NT2/D1 (cell line): ENCODE data around the gene CACNA2D3.

ENCODE experiments used
- DNase-seq: peaks from one replicate; pipeline ENCODE4 v3.0.0-alpha.2; 2011; ENCODE audit warnings: low read depth, low spot score
- H3K27me3 ChIP-seq: 2 replicates; pipeline ENCODE4 v1.6.0; 2011; ENCODE audit warnings: mild to moderate bottlenecking; ENCODE audit not compliant: insufficient read length, insufficient read depth
- H3K36me3 ChIP-seq: 2 replicates; pipeline ENCODE4 v1.6.1; 2011; ENCODE audit warnings: mild to moderate bottlenecking, low read length, mixed read lengths; ENCODE audit not compliant: insufficient read depth, insufficient read length
- H3K4me1 ChIP-seq: 2 replicates; pipeline ENCODE4 v1.5.1; 2011; ENCODE audit not compliant: insufficient read depth, insufficient read length
- H3K4me3 ChIP-seq: 2 replicates; pipeline ENCODE4 v1.5.1; 2011; ENCODE audit warnings: low read depth; ENCODE audit not compliant: insufficient read length
- H3K9ac ChIP-seq: 2 replicates; pipeline ENCODE4 v1.6.0; 2011; ENCODE audit warnings: low read depth; ENCODE audit not compliant: insufficient read length
- H3K9me3 ChIP-seq: 2 replicates; pipeline ENCODE4 v1.5.1; 2011; ENCODE audit warnings: mild to moderate bottlenecking, low read length; ENCODE audit not compliant: insufficient read depth
- SUZ12 ChIP-seq: IDR thresholded peaks from 2 replicates; pipeline ENCODE4 v1.6.1; 2011; ENCODE audit not compliant: insufficient read length, insufficient read depth; ENCODE audit errors: extremely low read depth
- YY1 ChIP-seq: IDR thresholded peaks from 2 replicates; pipeline ENCODE4 v1.6.1; 2011; ENCODE audit not compliant: insufficient read length, insufficient read depth
- ZNF274 ChIP-seq: IDR thresholded peaks from 2 replicates; pipeline ENCODE4 v1.6.1; 2011; ENCODE audit warnings: mild to moderate bottlenecking, low read depth, low read length

The CACNA2D3 gene

GRCh38 chr3:54800478-54800877 lies 678.1 kb downstream of the CACNA2D3 start:
- no peak for TF ChIP-seq SUZ12
- TF ChIP-seq ZNF274, result no peak
- no peak for TF ChIP-seq YY1
- no peak for DNase-seq
- Histone ChIP-seq H3K4me1 (no peaks in the 10 kb centered on the region), H3K9ac (no peak overlapping the region), H3K4me3 (no peak overlapping the region), H3K27me3 (no peaks in the 10 kb centered on the region), H3K9me3 (peaks cover 8% of the 10 kb centered on the region; the same call in 1 of the 2 replicates), H3K36me3 (no peaks in the 10 kb centered on the region)

- Histone ChIP-seq H3K27me3 (no peaks in the 10 kb centered on the region), H3K4me3 (no peak overlapping the region), H3K9me3 (peaks cover 8% of the 10 kb centered on the region; the same call in 1 of the 2 replicates), H3K36me3 (no peaks in the 10 kb centered on the region), H3K9ac (no peak overlapping the region), H3K4me1 (no peaks in the 10 kb centered on the region)
- TF ChIP-seq YY1, result no peak
- no peak for TF ChIP-seq SUZ12
- no peak for TF ChIP-seq ZNF274
- no peak for DNase-seq
Measured at GRCh38 chr3:54801977-54802376, 679.6 kb downstream of the CACNA2D3 start.

- no peak overlapping the region for H3K9ac ChIP-seq
- no peaks in the 10 kb centered on the region for H3K36me3 ChIP-seq
- no peak overlapping the region for H3K4me3 ChIP-seq
- H3K4me1 ChIP-seq, result no peaks in the 10 kb centered on the region
- no peaks in the 10 kb centered on the region for H3K27me3 ChIP-seq
- no peak for DNase-seq
- TF ChIP-seq YY1 (no peak), SUZ12 (no peak), ZNF274 (no peak)
- H3K9me3 ChIP-seq, result no peaks in the 10 kb centered on the region
Measured at GRCh38 chr3:54810401-54810800, 688.0 kb downstream of the CACNA2D3 start.

GRCh38 chr3:54814224-54814623 lies 691.9 kb downstream of the CACNA2D3 start:
- DNase-seq, result no peak
- no peaks in the 10 kb centered on the region for H3K9me3 ChIP-seq
- no peak for TF ChIP-seq SUZ12
- no peaks in the 10 kb centered on the region for H3K4me1 ChIP-seq
- H3K36me3 ChIP-seq, result no peaks in the 10 kb centered on the region
- H3K4me3 ChIP-seq, result no peak overlapping the region
- no peaks in the 10 kb centered on the region for H3K27me3 ChIP-seq
- no peak overlapping the region for H3K9ac ChIP-seq

- H3K4me1 ChIP-seq, result no peaks in the 10 kb centered on the region
- no peak overlapping the region for H3K9ac ChIP-seq
- H3K36me3 ChIP-seq, result no peaks in the 10 kb centered on the region
- H3K4me3 ChIP-seq, result no peak overlapping the region
- no peak for DNase-seq
- no peak for TF ChIP-seq ZNF274
- no peak for TF ChIP-seq YY1
- TF ChIP-seq SUZ12, result no peak
- peaks cover 25% of the 10 kb centered on the region for H3K27me3 ChIP-seq
- no peaks in the 10 kb centered on the region for H3K9me3 ChIP-seq
Measured at GRCh38 chr3:54817628-54818027, 695.3 kb downstream of the CACNA2D3 start.

- no peaks in the 10 kb centered on the region for H3K36me3 ChIP-seq
- TF ChIP-seq ZNF274, result no peak
- TF ChIP-seq YY1, result no peak
- no peak for TF ChIP-seq SUZ12
Measured at GRCh38 chr3:54818486-54818885, 696.1 kb downstream of the CACNA2D3 start.

GRCh38 chr3:54818942-54819341 lies 696.6 kb downstream of the CACNA2D3 start:
- H3K9ac ChIP-seq, result no peak overlapping the region
- H3K4me3 ChIP-seq, result no peak overlapping the region
- TF ChIP-seq SUZ12 (no peak), ZNF274 (no peak), YY1 (no peak)
- H3K4me1 ChIP-seq, result no peaks in the 10 kb centered on the region
- no peaks in the 10 kb centered on the region for H3K9me3 ChIP-seq
- no peak for DNase-seq
- peaks cover 25% of the 10 kb centered on the region for H3K27me3 ChIP-seq
- no peaks in the 10 kb centered on the region for H3K36me3 ChIP-seq

More at GRCh38 chr3:54818486-54818885, 696.1 kb downstream of the CACNA2D3 start:
- Histone ChIP-seq H3K27me3 (peaks cover 25% of the 10 kb centered on the region), H3K9me3 (no peaks in the 10 kb centered on the region), H3K9ac (no peak overlapping the region), H3K4me1 (no peaks in the 10 kb centered on the region), H3K4me3 (no peak overlapping the region)
- no peak for DNase-seq

- DNase-seq, result no peak
- no peak for TF ChIP-seq ZNF274
- TF ChIP-seq SUZ12, result no peak
- no peak for TF ChIP-seq YY1
- no peak overlapping the region for H3K4me3 ChIP-seq
- H3K4me1 ChIP-seq, result no peaks in the 10 kb centered on the region
- H3K36me3 ChIP-seq, result no peaks in the 10 kb centered on the region
- H3K9me3 ChIP-seq, result no peaks in the 10 kb centered on the region
- no peak overlapping the region for H3K9ac ChIP-seq
- H3K27me3 ChIP-seq, result peaks cover 29% of the 10 kb centered on the region
Measured at GRCh38 chr3:54819946-54820345, 697.6 kb downstream of the CACNA2D3 start.
